Aorta (tissue), 5 donors: ENCODE data around the gene PSMA5. TPM values are rescaled to one million over a fixed set of nuclear protein-coding genes. Genes with fewer than 3 reads are reported as not detected.
A peak's percentile ranks its signal among the peaks of the same experiment; 100 is the strongest.
"Not testable (repeated sequence)": the region's sequence is repeated elsewhere in the genome, so short reads cannot be mapped to it uniquely, and the experiment has no call there.

Experiments used
- ATAC-seq: fragments of 200-7000 bp; cut with Tn5 transposase; one replicate; pipeline ENCODE4 v1.9.1; 2022; ENCODE audit warnings: moderate library complexity; ENCODE audit not compliant: low FRiP score
- DNase-seq, 2 donors: peaks; one replicate each; pipeline ENCODE4 v3.0.0-alpha.2; 2020
- H3K27ac ChIP-seq, 2 donors: one replicate each; pipeline ENCODE4 v1.5.1; 2013; ENCODE audit warnings: low read length in 2 of 2, mild to moderate bottlenecking in 2 of 2, moderate library complexity in 2 of 2, control low read depth in 1 of 2, inconsistent platforms in 1 of 2, low read depth in 1 of 2
- H3K27me3 ChIP-seq, 2 donors: one replicate each; pipeline ENCODE4 v1.6.1; 2013; ENCODE audit warnings: control low read depth in 1 of 2, low read length in 1 of 2, mild to moderate bottlenecking in 1 of 2, moderate library complexity in 1 of 2; ENCODE audit not compliant: insufficient read depth in 2 of 2, control insufficient read depth in 1 of 2
- H3K36me3 ChIP-seq, 2 donors: one replicate each; pipeline ENCODE4 v1.6.1; 2013; ENCODE audit warnings: control low read depth in 1 of 2, low read length in 1 of 2, mild to moderate bottlenecking in 1 of 2; ENCODE audit not compliant: insufficient read depth in 2 of 2, control insufficient read depth in 1 of 2
- H3K4me1 ChIP-seq, 2 donors: one replicate each; pipeline ENCODE4 v1.6.1; 2013; ENCODE audit warnings: low read length in 2 of 2, control low read depth in 1 of 2, mild to moderate bottlenecking in 1 of 2, moderate library complexity in 1 of 2; ENCODE audit not compliant: insufficient read depth in 2 of 2, control insufficient read depth in 1 of 2
- H3K4me3 ChIP-seq, 2 donors: one replicate each; pipeline ENCODE4 v1.5.1; 2013; ENCODE audit warnings: low read length in 2 of 2, control low read depth in 1 of 2, mild to moderate bottlenecking in 1 of 2
- H3K9me3 ChIP-seq: one replicate; pipeline ENCODE4 v1.6.1; 2013; ENCODE audit warnings: mild to moderate bottlenecking, low read length; ENCODE audit not compliant: control insufficient read depth
- WGBS, 2 donors: extraction: QIAGEN DNeasy Blood & Tissue Kit; methylation state at CpG; one replicate each; pipeline ENCODE4 v1.1.7; 2013; 5-methylcytosine and 5-hydroxymethylcytosine counted together
- intact Hi-C, 2 donors: fragments of 100-400 bp; cut with DNase I; formaldehyde crosslinking; loops; one replicate each; pipeline versions ENCODE4 v1.14.2 to v1.15.0; 2022
- long read RNA-seq, 2 donors: library from polyadenylated mRNA; unstranded; transcript quantifications; one replicate each; pipeline ENCODE4 v2.0.0, GENCODE V29; 2020 to 2021
- polyA plus RNA-seq, 2 donors: library from polyadenylated mRNA; stranded (reverse); fragments of 200-250 nt; gene quantifications; one replicate each; pipeline ENCODE4 v1.2.3, GENCODE V29; 2013
- total RNA-seq, 2 donors: library from RNA; stranded (reverse); fragmentation: NEBNext Ultra II Directional; extraction: Animal tissue kit (Norgen Biotek cat#: 25700); gene quantifications; one replicate each; pipeline ENCODE4 v1.2.1, GENCODE V29; 2021
- donor health status: healthy with polysubstance abuse.
- donor health status: Bipolar disorder and iron deficiency.
- donor health status: DM: no; HTN: no; CAD: no.
- donor health status: DM: no; HTN: no; CAD: no.
- donor health status: DM: yes; HTN: yes; CAD: no.

Gene PSMA5
- total RNA-seq (10 to 100 TPM; 37.4 to 49.9 TPM), polyA plus RNA-seq (10 to 100 TPM; 39.1 to 57.1 TPM)
- long read RNA-seq, donor 1, transcript PSMA5-201 (9 exons, 3,729 nt): major isoform, 40 of 60 reads
- long read RNA-seq, donor 1, partial matches to known transcripts: 10 of 60 reads
- long read RNA-seq, donor 1, other reads (novel, unspliced or antisense): 10 of 60 reads
- long read RNA-seq, donor 2, transcript PSMA5-201 (9 exons, 3,729 nt): major isoform, 12 of 19 reads
- long read RNA-seq, donor 2, partial matches to known transcripts: 1 of 19 reads
- long read RNA-seq, donor 2, other reads (novel, unspliced or antisense): 6 of 19 reads

DNA sequence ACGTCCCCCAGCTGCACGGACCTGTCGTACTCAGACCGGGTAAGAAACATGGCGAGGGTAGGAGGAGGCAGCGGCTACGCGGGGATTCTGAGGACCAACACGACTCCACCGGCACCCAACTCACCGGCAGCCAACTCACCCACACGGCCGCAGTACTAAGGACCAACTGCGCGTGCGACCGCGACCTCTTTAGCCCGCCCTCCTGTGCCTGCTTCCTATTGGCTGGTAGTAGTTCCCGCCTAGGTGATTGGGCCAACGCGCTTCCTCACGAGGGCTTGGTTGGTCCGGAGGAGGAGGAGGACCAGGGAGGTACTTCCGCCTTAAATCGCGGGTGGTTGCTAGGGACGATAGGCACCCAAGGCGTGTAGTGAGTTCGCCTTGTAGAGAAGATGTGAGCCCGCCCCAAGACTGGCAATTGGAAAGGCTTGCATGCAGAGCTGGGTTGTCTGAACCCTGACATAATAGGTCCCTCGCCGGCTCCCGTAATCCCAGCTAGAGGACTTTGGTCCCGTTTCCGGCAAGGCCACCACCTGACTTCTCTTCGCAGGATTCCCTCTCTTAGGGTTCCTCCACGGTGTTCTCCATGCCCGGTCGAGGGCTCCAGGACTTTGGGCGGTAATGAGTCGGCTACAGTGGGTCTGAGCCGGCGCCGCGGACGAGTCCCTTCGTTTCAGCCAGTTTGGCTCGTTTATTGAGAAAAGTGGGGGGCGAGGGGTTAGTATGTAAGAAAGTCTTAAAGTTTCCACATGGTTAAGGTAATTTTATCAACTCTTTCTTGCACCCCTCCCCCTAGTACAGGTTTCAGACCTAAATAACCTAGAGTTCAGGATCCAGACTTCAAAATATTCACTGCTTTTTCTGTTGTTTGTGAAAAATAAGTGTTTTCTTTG is at the start of gene PSMA5:
PSMA5 (minus strand) TSS at position 168 of the 890 bp plus-strand sequence; CDS start at position 50, 118 bp downstream.
- Histone ChIP-seq H3K9me3 (no peaks in the 10 kb centered on the region), H3K4me3 (peak within 1 kb of the TSS; percentile 72 to 93), H3K27me3 (no peaks in the 10 kb centered on the region), H3K4me1 (no peaks in the 10 kb centered on the region), H3K36me3 (no peaks in the 10 kb centered on the region), H3K27ac (peak within 1 kb of the TSS; percentile 46 to 58)
- 0% methylated on average over 48 to 50 of the region's 50 CpGs for WGBS, 2 donors
- peak; percentile 99 for ATAC-seq
- intact Hi-C loops: loop anchor here (5.0 to 10.0 kb wide), 3 partner anchors 56 to 111 kb away; partner anchors contain the start of genes ATXN7L2 (in 2 of the 2) and GPR61 (in 2 of the 2)
- DNase-seq: peak; percentile 97 to 99

DNA sequence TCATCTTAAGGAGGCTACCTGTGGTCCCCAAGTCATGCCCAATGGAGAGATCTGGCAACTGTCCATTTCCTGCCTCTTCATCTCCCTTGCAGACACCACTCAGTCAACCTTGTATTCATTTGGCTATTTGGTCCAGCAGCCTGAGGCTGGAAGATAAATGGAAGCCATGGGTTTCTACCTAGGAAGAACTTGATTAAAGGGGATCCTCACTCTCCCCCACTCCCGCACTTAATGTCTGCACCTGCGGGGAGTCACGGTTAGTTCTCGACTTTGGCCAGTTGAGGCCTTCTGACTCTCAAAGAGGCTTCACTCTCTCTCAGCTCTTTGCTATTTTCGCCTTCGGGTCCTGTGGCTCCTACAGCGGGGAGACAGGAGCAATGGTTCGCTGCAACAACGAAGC is 49.0 kb upstream of the PSMA5 start:
- ATAC-seq: no peak
- intact Hi-C loops: no loop called here
- H3K27me3 ChIP-seq: no peaks in the 10 kb centered on the region
- H3K27ac ChIP-seq: no peak overlapping the region
- WGBS, 2 donors: 82 to 84% methylated on average over 9 of the region's 9 CpGs
- H3K4me1 ChIP-seq: no peaks in the 10 kb centered on the region
- H3K4me3 ChIP-seq: no peak overlapping the region
- DNase-seq: no peak
- no peaks in the 10 kb centered on the region for H3K36me3 ChIP-seq
- no peaks in the 10 kb centered on the region for H3K9me3 ChIP-seq

DNA sequence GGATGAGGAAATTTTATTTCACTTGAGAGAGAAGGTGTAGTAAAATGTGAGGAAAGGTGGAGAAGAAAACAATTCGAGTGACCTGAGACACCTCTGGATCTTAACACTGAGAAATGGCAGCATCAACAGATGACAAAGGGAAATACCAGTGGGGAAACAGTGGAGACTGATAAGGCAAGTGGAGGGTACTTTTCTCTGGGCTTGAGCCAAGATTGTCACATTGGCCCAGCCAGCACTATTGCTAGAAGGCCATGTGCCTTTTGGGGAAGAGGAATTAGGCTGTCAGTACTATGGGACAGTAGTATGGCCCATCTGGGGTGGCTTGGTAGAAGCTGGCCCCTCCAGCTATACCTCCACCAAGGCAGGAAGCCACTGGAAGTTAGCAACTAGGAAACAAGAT is 48.4 kb upstream of the PSMA5 start:
- no peak overlapping the region for H3K4me3 ChIP-seq
- no peaks in the 10 kb centered on the region for H3K9me3 ChIP-seq
- no peaks in the 10 kb centered on the region for H3K27me3 ChIP-seq
- intact Hi-C loops: no loop called here
- H3K27ac ChIP-seq: no peak overlapping the region
- H3K36me3 ChIP-seq: no peaks in the 10 kb centered on the region
- no peaks in the 10 kb centered on the region for H3K4me1 ChIP-seq
- DNase-seq (no peak), ATAC-seq (no peak)
- 76 to 83% methylated on average over 1 of the region's 1 CpG for WGBS, 2 donors

DNA sequence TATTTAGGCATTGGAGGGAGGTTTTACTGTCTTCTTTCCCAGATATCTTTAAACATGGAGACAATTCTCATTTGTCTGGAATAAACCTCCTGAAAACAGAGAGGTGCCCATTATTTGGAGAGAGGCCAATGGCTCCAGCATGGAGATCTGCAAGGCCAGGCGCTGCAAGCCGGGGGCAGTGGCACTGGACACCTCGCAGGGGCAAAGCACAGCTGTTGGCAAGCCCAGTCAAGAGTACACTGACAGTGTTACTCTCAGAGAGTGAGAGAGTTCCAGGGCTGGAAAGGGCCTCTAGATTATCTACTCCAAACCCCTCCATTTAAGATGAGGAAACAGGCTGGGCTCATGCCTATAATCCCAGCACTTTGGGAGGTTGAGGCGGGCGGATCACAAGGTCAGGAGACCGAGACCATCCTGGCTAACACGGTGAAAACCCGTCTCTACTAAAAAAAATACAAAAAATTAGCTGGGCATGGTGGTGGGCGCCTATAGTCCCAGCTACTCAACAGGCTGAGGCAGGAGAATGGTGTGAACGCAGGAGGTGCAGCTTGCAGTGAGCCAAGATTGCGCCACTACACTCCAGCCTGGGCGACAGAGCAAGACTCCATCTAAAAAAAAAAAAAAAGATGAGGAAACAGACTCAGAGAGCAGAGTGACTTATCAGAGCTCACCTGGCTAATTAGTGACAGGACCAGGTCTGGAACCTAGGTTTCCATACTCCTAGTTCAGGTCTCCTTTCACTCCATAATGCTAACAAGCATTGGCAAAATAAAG is 47.2 kb upstream of the PSMA5 start:
- H3K36me3 ChIP-seq, DNase-seq, intact Hi-C loops, H3K9me3 ChIP-seq, H3K27ac ChIP-seq, H3K4me1 ChIP-seq, H3K27me3 ChIP-seq, ATAC-seq, H3K4me3 ChIP-seq: not testable (repeated sequence)
- 86 to 90% methylated on average over 12 of the region's 12 CpGs for WGBS, 2 donors

- Histone ChIP-seq H3K4me3 (no peak overlapping the region), H3K4me1 (no peaks in the 10 kb centered on the region), H3K27me3 (no peaks in the 10 kb centered on the region), H3K27ac (no peak overlapping the region), H3K9me3 (no peaks in the 10 kb centered on the region), H3K36me3 (no peaks in the 10 kb centered on the region)
- ATAC-seq: no peak
- no peak for DNase-seq
- intact Hi-C loops: no loop called here
- 44% methylated on average over 3 of the region's 3 CpGs for WGBS, 2 donors
Observed at GRCh38 chr1:109472779-109473178, 46.5 kb upstream of the PSMA5 start.

GRCh38 chr1:109470245-109470644 is 44.0 kb upstream of the PSMA5 start:
- no peaks in the 10 kb centered on the region for H3K9me3 ChIP-seq
- H3K36me3 ChIP-seq: no peaks in the 10 kb centered on the region
- H3K4me3 ChIP-seq: no peak overlapping the region
- no peaks in the 10 kb centered on the region for H3K4me1 ChIP-seq
- H3K27me3 ChIP-seq: no peaks in the 10 kb centered on the region
- no peak overlapping the region for H3K27ac ChIP-seq
- ATAC-seq: no peak
- WGBS, 2 donors: 77% methylated on average over 6 of the region's 6 CpGs
- intact Hi-C loops: no loop called here
- no peak for DNase-seq

DNA sequence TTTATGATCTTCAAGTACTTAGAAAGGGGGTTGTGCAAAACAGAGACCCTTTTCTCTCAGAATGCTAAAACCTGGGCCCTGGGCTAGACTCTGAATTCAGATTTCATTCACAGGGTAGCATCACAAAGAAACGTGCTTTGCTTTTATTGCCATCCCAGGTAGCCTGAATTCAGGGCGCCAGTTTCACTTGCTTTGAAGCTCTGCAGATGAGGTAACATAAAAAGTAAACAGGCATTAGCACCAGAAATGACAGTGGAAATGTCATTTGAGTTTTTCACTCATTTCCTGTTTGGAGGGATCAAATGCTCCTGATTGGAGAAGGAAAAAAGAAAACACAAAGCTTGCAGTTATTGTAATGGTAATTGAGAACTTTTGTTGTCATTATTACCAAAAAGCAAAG is 42.7 kb upstream of the PSMA5 start:
- Histone ChIP-seq H3K36me3 (no peaks in the 10 kb centered on the region), H3K27ac (no peak overlapping the region), H3K27me3 (no peaks in the 10 kb centered on the region), H3K4me3 (no peak overlapping the region), H3K4me1 (no peaks in the 10 kb centered on the region), H3K9me3 (no peaks in the 10 kb centered on the region)
- no peak for DNase-seq
- WGBS, 2 donors: 52 to 56% methylated on average over 2 of the region's 2 CpGs
- intact Hi-C loops: no loop called here
- no peak for ATAC-seq

GRCh38 chr1:109468061-109468460 is 41.8 kb upstream of the PSMA5 start:
- Histone ChIP-seq H3K27me3 (no peaks in the 10 kb centered on the region), H3K27ac (no peak overlapping the region), H3K4me3 (no peak overlapping the region), H3K36me3 (no peaks in the 10 kb centered on the region), H3K9me3 (no peaks in the 10 kb centered on the region), H3K4me1 (no peaks in the 10 kb centered on the region)
- 92 to 93% methylated on average over 1 of the region's 1 CpG for WGBS, 2 donors
- no peak for ATAC-seq
- DNase-seq: no peak
- intact Hi-C loops: no loop called here
